Calu3 (cell line): ENCODE measurements around the gene CDC16. TPM values are rescaled to one million over a fixed set of nuclear protein-coding genes. Genes with fewer than 3 reads are reported as not detected.
A peak's percentile ranks its signal among the peaks of the same experiment; 100 is the strongest.

Experiments used
- BruUV-seq: library from RNA; stranded (reverse); fragments of 400-500 nt; replicated peaks from 2 replicates; lab custom pipeline; 2021; lab: Mats Ljungman, UMichigan
- CTCF ChIA-PET: fragments of 300-600 bp; sonication (Branson Sonifier 250); formaldehyde crosslinking; loops from one replicate; lab custom pipeline; 2022; ENCODE audit warnings: antibody characterized with exemption; lab: Charles Lee
- DNase-seq: peaks from one replicate; pipeline ENCODE4 v3.0.0; 2022
- H3K27ac Mint-ChIP-seq: one replicate; pipeline ENCODE4 v1.8.0; 2022; ENCODE audit warnings: mixed read lengths; ENCODE audit not compliant: unreplicated experiment
- H3K27me3 Mint-ChIP-seq: one replicate; pipeline ENCODE4 v1.8.0; 2022; ENCODE audit warnings: mixed read lengths; ENCODE audit not compliant: unreplicated experiment
- H3K36me3 Mint-ChIP-seq: one replicate; pipeline ENCODE4 v1.8.0; 2022; ENCODE audit warnings: mild to moderate bottlenecking, moderate library complexity, mixed read lengths; ENCODE audit not compliant: insufficient read depth, unreplicated experiment
- H3K4me1 Mint-ChIP-seq: one replicate; pipeline ENCODE4 v1.8.0; 2022; ENCODE audit warnings: mild to moderate bottlenecking, low read depth, mixed read lengths; ENCODE audit not compliant: unreplicated experiment
- H3K4me3 Mint-ChIP-seq: one replicate; pipeline ENCODE4 v1.8.0; 2022; ENCODE audit warnings: mild to moderate bottlenecking, low read depth, moderate library complexity, mixed read lengths; ENCODE audit not compliant: unreplicated experiment
- H3K9me3 Mint-ChIP-seq: one replicate; pipeline ENCODE4 v1.8.0; 2022; ENCODE audit warnings: low read depth, mixed read lengths; ENCODE audit not compliant: unreplicated experiment
- intact Hi-C: fragments of 100-400 bp; cut with micrococcal nuclease; formaldehyde crosslinking; loops from one replicate; pipeline ENCODE4 v1.10.0; 2022; ENCODE audit not compliant: unreplicated experiment
- total RNA-seq: library from RNA; stranded (reverse); gene quantifications from 2 replicates; pipeline ENCODE4 v1.2.3, GENCODE V29; 2022
- TF ChIP-seq, protein P1 (sequence below): fragments of 200-600 bp; IDR thresholded peaks from one replicate; pipeline ENCODE4 v1.8.0; 2022; ENCODE audit warnings: antibody characterized with exemption; ENCODE audit not compliant: unreplicated experiment

Gene CDC16
- total RNA-seq, 1 experiment from 2014 or later: 15.7 TPM

DNA sequence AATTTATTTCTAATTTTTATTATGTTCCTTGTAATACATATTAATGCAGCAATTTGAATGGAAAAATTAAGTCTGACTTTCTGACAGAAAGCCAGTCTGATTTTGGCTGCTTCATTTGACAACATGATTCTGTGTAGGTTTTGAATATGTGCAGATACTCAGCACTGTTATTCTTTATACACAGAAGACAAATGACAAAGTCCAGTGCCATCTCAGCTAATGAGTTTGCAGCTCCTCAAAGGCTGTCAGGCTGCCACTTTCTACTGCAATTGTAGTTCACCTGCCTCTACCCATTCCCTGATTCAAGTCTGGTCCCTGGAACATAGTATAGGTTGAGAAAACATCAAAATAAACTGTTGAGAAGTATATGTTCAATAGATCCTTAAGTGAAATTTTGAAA is 76.7 kb downstream of the CDC16 start:
- TF ChIP-seq, protein P1, sequence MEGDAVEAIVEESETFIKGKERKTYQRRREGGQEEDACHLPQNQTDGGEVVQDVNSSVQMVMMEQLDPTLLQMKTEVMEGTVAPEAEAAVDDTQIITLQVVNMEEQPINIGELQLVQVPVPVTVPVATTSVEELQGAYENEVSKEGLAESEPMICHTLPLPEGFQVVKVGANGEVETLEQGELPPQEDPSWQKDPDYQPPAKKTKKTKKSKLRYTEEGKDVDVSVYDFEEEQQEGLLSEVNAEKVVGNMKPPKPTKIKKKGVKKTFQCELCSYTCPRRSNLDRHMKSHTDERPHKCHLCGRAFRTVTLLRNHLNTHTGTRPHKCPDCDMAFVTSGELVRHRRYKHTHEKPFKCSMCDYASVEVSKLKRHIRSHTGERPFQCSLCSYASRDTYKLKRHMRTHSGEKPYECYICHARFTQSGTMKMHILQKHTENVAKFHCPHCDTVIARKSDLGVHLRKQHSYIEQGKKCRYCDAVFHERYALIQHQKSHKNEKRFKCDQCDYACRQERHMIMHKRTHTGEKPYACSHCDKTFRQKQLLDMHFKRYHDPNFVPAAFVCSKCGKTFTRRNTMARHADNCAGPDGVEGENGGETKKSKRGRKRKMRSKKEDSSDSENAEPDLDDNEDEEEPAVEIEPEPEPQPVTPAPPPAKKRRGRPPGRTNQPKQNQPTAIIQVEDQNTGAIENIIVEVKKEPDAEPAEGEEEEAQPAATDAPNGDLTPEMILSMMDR: no peak
- no peak for DNase-seq
- no peaks in the 10 kb centered on the region for H3K27me3 Mint-ChIP-seq
- H3K9me3 Mint-ChIP-seq: no peaks in the 10 kb centered on the region
- H3K4me3 Mint-ChIP-seq: no peak overlapping the region
- peaks cover 20% of the 10 kb centered on the region for H3K36me3 Mint-ChIP-seq
- no TSS peak for BruUV-seq
- CTCF ChIA-PET: no interaction called here
- H3K4me1 Mint-ChIP-seq: no peaks in the 10 kb centered on the region
- intact Hi-C loops: no loop called here
- H3K27ac Mint-ChIP-seq: no peak overlapping the region

DNA sequence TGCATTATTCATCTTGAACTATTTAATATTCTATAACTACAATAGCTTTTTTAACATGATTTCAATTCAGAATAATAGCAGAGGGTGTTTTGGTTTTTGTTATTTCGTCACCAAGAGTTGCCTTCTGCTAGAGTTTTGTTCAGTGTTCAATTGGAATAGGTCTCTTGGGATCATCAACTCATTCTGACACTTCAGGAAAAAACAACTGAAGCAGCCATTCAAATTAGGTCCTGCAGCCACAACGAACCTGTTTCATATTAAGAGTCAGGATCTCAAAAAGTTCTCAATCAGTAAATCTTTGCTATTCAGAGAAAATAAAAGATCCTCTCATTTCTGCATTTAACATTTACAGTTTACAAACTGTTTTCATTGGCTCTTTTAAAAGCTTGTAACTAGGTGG is 77.2 kb downstream of the CDC16 start:
- Mint-ChIP-seq H3K36me3 (peaks cover 20% of the 10 kb centered on the region), H3K4me3 (no peak overlapping the region), H3K27ac (no peak overlapping the region), H3K4me1 (no peaks in the 10 kb centered on the region), H3K27me3 (no peaks in the 10 kb centered on the region), H3K9me3 (no peaks in the 10 kb centered on the region)
- CTCF ChIA-PET: no interaction called here
- BruUV-seq: no TSS peak
- DNase-seq: no peak
- TF ChIP-seq, protein P1: no peak
- intact Hi-C loops: no loop called here

DNA sequence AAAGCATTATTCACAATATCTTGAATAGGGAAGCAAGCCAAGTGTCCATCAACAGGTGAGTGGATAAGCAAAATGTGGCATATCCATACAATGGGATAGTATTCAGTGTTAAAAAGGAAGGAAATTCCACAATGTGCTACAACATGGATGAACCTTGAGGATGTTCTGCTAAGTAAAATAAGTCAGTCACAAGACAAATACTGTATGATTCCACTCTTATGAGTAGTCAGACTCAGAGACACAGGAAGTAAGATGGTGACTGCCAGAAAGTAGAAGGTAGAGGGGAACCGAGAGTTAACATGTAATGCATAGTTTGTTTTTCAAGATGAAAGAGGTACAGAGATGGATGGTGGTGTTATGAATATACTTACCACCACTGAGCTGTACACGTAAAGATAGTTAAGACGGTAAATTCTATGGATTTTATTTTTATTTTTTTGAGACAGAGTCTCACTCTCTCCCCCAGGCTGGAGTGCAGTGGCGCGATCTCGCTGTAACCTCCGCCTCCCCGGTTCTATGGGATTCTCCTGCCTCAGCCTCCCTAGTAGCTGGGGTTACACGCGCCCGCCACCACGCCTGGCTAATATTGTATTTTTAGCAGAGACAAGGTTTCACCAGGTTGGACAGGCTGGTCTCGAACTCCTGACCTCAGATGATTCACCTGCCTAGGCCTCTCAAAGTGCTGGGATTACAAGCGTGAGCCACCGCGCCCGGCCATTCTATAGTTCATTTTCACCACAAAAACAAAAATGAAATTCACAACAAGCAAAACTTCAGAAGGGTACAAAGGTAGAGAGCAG is 78.6 kb downstream of the CDC16 start:
- intact Hi-C loops: no loop called here
- Mint-ChIP-seq H3K9me3 (no peaks in the 10 kb centered on the region), H3K4me3 (peak overlapping the region; percentile 71), H3K4me1 (no peaks in the 10 kb centered on the region), H3K36me3 (peaks cover 20% of the 10 kb centered on the region), H3K27ac (peak overlapping the region; percentile 67), H3K27me3 (no peaks in the 10 kb centered on the region)
- TF ChIP-seq, protein P1: no peak
- CTCF ChIA-PET: no interaction called here
- no peak for DNase-seq
- BruUV-seq: no TSS peak

DNA sequence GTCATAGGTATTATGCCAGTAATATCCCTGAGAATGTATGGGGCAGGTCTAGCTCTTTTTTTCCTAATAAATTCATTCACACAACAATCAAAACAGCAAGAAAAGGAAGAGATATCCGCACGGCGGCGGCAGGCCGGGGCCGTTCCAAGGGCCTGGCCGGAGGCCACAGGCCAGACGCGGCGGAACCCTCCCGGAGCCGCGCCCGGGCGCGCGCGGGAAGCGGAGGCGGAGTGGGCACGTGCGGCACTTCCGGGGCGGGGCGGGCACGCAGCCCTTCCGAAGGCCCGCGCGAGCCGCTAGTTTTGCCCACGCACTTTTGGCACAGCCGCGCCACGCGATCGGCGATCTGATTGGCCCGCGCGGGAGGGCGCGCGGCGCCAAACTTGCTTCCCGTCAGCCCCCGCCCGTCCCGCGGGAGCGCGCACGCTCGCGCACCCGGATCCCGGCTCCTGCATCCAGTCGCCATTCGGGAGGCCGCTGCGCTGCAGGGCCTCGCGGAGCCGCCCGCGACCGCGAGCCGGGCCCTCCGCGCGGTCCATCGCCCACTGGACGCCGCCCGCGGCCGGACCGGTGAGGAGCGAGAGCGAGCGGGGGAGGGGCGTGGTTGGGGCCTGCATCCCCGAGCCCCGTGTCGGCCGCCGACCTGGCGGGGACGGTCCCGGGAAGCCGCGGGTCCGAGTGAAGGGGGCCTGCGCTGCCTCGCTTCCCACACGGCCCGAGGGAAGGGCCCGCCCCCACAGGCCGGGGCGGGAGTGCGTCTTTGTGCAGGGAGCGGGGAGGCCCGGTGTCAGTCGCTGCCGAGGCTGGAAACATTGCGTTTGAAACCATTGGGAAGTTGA is 79.6 kb downstream of the CDC16 start, which contains the start of gene CHAMP1:
TSS of gene CHAMP1 (plus strand) at position 430 of the 839 bp plus-strand sequence. CDS start 9,340 bp downstream, outside the sequence.
- Mint-ChIP-seq H3K36me3 (peaks cover 20% of the 10 kb centered on the region), H3K4me3 (peak within 1 kb of the TSS; percentile 71), H3K9me3 (no peaks in the 10 kb centered on the region), H3K27me3 (no peaks in the 10 kb centered on the region), H3K4me1 (peaks cover 3% of the 10 kb centered on the region), H3K27ac (peak within 1 kb of the TSS; percentile 74)
- peak; percentile 82 for DNase-seq
- BruUV-seq: no TSS peak
- intact Hi-C loops: no loop called here
- TF ChIP-seq, protein P1: no peak
- CTCF ChIA-PET: no interaction called here
